SKM-1 (cell line): ENCODE results near the gene MGAT5B.

Experiments
- DNase-seq: peaks from one replicate; lab custom pipeline; 2025; ENCODE audit not compliant: unreplicated experiment; lab: John Stamatoyannopoulos, UW

Gene MGAT5B

DNA sequence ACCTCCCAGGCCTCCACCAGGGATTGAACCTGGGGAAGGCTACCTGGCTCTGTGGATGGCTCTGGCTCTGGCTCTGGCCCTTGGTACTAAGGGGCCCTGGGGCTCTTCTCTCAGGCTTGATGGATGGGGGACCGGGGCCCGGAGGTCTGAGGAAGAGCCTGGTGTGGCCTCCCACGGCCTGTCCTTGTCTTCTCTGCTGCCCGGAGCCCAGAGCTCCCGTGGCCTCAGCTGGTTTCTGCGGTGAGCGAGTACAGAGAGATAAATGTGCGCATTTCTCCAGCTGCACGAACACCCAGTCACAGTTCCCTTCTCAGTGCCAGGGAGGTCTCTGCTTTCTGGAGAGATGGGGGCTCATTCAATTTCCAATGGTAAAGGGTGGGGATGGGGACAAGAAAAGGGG, 9.2 kb downstream of the MGAT5B start:
- DNase-seq: no peak

DNA sequence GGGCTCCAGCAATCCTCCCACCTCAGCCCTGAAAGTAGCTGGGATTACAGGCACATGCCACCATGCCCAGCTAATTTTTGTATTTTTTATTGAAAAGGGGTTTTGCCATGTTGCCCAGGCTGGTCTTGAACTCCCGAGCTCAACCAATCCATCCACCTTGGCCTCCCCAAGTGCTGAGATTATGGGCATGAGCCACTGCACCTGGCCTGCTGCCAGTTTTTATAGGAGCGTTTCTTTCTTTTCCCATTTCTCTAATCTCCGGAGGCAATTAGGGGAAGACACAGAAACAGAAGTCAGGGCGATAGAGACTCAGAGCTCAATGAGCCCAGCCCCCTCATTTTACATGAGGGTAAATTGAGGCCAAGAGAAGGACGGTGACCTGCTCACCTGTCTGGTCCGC, 10.4 kb downstream of the MGAT5B start:
- DNase-seq: no peak

DNA sequence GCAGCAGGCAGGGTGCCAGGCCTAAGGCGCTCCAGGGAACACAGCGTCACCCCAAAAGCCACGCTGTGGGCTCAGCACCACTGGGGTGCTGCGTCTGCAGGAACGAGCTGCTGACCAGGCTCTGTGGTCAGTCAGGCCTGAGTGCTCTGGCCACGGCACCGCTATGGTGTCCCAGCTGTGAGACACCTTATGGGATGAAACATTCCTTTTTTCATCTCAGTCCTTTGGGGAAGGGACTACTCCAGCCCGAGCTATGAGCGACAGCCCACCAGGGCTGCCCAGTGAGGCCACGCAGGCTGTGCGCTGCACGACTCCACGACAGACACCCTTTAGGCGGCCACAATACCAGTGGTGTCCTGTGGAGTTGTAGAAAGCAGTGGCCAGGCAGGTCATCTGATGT, 11.1 kb downstream of the MGAT5B start:
- DNase-seq: no peak

DNA sequence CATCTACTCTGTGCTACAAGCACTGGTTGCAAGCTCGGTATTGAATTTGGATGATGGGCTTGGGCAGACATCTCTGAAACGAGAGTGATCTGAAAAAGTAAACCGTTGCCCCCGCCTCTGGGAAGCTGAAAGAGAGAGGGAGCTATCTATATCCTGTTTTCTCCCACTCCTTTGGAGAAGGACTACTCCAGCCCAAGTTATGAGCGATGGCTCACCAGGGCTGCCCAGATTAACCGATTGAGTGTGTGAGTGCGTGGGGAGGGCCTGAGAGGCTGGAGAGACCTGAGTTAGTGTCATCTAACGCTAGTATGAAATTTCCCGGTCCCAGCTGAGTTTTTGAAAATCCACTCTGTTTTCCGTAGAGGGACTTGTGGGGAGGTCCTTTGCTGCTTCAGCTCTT, 11.5 kb downstream of the MGAT5B start:
- no peak for DNase-seq

DNA sequence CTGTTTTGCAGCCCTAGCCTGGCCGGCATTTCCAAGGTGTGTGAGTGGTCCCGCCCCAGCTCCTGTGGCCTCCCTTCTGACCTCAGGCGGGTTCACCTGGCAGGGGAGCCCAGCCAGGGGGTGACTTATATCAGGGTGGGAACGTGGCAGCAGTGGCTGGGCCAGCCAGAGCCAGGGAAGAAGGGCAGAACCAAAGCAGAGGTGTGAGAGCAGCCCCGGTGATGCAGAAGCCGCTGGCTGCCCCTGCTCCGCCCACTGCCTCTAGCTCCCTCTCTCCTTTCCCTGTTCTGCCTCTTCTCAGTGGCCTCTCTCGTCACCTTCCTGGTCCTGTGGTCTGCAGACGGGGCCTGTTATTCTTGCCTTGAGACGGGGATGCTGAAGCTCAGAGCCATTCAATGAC, 12.1 kb downstream of the MGAT5B start:
- no peak for DNase-seq

DNA sequence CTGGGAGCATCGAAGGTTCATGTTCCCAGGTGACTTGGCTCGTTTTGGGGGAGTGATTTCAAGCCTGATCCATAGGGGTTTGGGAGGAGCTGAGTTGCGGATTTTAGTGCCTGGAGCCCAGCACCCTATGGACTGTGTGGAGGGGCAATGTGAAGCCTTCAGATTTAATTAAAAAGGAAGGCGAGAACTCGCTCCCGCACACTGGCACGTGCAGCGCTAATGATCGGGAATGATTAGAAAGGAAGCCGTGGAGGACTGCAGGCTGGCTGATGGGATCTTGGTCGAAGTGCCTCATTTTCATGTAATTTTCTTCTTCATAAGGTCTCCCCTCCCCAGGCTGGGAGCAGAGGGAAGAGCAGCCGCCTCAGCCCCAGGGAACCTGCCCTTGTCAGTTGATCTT, 12.8 kb downstream of the MGAT5B start:
- no peak for DNase-seq

DNA sequence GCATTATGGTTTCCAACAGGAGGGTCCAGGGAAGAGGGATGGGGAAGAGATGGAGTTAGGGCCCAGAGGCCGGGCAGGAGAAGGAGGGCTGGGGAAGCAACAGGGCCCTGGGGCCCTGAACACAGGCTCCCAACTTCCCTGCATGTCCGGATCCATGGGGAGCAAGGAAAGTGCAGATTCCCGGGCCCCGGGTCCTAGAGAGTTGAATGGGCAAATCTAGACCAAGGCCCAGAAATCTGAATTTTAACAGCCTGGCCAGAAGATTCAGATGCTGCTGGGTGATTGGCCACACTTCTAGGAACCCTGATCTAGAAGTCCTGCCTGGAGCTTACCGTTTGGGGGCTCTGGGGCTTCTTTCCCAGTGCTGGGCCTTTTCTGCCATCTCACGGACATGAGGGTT, 13.2 kb downstream of the MGAT5B start:
- DNase-seq: no peak

DNA sequence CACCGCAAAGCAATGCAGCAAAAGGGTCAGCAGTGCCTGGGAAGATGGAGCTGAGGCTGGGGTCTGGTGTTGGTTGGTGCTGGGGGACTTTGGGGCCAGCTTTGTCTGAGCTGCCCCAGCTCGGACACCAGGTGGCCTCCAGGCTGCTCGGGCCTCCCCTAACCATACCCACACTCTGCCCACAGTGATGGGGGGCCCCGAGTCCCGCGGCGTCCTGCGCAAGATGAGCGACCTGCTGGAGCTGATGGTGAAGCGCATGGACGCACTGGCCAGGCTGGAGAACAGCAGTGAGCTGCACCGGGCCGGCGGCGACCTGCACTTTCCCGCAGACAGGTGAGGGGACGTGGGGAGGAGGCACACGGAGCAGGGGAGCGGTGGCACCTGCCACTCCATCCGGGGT, 13.8 kb downstream of the MGAT5B start:
- no peak for DNase-seq

DNA sequence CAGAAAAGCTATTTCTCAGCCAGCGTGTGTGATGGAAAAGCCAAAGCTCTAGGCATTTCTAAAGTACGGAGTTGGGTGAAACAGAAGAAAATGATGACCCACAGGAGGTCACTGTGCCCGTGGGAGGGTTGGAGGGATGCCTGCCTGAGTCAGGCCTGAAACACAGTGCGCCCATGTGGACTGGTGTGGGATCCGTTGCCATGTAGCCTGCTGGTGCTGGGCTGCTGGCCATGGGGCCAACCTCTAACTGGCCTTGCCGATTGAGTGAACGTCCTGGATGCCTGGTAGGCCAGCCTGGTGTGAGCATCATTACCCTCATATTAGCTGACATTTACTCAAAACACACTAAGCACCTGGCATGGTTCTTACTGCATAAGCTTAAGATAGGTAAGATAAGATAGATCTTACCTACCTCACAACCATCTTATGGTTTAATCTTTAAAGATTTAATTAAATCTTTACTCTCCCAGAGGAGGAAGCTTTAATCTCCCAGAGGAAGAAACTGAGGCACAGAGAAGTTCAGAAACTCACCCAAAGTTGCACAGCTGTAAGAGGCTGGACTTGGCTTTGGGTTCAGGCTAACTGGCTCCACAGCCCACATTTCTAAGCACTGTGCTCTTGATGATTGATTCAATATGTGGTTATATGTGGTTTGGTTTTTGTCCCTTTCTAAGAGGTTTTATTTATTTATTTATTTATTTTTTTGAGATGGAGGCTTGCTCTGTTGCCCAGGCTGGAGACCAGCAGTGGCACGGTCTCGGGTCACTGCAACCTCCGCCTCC, 15.7 kb downstream of the MGAT5B start:
- DNase-seq: no peak

DNA sequence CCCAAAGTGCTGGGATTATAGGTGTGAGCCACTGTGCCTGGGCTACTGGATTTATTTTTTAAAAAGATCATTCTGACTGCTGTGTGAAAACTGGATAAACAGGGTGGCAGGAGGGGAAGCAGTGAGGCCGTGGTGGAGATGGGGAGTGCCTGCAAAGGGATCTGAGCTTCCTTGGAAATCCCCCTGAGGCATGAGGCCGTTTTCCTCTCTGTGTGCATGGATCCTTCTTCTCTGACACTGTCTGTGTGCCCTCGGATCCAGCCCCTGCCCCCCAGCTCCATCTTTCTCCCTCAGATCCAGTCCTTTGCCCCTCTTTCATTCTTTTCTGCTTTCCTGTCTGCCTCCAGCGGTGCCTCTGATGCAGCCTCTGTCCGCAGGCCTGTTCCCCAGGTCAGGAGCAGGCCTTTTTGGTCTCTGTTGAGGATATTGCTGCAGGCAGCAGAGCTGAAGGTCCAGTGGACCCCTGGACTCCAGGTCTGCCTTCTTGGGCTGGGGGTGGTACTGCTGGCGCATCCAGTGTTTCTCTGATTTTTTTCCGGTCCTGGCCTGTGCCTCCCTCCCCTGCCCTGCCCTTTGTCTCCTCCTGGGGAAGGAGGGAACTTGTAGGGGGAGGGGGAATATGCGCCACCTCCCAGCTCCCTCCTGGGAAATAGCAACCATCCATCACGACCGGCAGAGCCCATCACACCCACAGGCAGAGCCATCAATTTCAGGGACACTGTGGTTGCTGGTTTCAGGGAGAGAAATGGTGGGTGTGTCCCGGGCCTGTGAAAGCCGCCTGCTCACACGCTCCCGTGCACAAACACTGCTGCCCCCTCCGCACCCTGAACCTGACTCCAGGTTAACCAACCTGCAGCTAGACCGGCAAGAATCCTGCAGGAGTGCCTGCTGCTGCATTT, 17.0 kb downstream of the MGAT5B start:
- DNase-seq: no peak

DNA sequence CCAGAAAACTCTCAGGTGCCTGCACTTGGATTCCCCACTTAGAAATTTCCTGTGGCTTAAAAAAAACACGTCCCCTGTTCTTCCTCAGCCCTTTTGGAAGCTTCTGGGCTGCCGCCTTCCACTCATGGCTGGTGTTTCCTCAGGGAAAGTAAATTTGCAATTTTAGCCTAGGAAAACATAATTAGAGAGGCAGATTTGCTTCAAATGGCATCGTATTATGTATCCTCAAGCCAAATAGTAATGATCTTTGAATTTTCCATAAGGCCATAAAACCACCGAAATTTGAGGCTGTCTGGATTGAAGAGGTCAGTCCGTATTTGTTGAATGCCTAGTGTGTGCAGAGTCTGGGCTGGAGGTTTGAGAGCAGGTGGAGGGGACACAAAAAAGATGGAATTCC, 17.7 kb downstream of the MGAT5B start:
- DNase-seq: no peak

DNA sequence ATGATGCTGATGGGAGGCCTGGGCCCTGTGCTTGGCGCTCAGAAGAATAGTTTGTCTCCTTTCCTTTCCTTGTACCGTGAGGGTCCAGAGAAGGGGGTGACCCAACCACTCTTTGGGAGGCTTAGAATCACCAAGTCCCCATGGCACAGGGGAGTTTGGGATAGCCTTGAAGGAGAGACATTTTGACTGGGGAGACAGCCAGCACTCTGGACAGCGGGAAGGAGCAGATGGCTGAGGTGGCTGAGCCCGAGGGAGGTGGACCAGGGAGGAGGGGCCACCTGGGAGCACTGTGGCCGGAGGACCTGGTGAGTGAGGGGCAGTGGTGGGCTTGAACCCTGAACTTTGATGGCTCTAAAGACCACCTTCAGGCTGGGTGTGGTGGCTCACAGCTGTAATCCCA, 18.2 kb downstream of the MGAT5B start:
- DNase-seq: no peak

DNA sequence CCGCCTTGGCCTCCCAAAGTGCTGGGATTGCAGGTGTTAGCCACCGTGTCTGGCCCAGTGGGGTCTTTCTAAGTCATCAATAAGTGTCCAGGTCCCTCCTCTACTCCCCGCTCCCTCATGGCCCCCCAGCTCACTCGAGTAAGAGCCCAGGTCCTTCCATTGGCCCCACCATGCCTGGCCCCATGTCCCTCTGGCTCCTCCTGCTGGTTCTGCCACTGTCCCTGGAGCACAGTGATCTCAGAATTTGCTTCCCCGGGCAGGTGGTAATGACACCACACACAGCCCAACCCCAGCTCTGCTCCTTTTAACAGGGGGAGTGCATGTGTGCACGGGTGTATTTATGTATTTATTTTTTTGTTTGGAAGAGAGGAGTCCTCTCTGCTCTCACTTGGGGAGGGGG, 19.6 kb downstream of the MGAT5B start:
- no peak for DNase-seq

DNA sequence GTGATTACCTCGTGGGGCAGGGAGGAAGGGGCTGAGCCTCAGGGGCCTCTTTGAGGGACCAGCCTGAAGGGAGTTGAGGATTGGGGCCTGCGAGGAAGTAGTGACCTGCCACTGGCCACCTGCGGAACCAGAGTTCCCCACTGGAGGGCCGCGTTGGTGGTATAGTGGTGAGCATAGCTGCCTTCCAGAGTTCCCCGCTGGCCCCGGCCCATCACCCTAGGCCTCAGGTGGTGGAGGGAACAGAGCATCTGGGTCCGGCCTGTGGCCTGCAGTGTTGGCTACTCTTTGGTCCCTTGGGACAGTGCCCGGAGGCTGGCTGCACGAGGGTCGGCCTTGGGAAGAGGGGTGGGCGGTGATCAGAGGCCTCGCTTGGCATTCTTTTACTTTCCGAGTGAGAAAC, 20.5 kb downstream of the MGAT5B start:
- no peak for DNase-seq

DNA sequence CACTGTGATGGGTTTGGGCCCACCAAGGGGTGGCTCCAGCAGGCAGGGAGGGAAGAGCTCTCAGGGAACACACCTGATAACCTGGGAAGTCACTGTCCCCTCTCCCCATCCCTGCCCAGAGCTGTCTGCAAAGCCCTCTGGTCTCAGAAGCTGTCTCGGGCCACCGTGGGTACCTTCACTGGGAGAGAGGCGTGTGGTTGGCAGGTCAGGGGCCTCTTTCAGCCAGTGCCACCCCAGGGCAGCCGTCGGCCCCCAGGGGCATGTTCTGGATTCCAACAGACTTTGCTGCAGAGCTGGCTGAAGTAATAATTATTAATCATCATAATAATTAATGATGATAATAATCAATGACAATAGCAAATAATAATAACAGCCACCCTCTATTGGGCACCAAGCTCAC, 21.1 kb downstream of the MGAT5B start:
- DNase-seq: no peak

DNA sequence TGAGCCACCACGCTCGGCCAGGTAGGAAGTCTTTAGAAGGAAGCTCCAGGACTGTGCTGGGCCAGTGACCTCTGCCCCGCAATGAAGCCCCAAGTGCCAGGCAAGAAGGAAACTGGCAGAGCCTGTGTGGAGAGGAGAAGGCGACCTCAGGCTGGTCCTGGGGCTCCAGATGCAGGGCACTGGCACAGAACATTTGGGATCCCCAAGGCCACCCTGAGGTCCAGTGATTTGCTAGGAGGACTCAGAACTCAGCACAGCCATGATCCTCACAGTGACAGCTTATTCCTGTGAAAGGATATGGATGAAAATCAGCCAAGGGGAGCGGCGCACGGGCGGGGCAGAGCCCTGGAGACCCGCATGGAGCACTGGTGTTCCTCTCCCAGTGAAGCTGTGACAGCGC, 24.1 kb downstream of the MGAT5B start:
- DNase-seq: no peak

DNA sequence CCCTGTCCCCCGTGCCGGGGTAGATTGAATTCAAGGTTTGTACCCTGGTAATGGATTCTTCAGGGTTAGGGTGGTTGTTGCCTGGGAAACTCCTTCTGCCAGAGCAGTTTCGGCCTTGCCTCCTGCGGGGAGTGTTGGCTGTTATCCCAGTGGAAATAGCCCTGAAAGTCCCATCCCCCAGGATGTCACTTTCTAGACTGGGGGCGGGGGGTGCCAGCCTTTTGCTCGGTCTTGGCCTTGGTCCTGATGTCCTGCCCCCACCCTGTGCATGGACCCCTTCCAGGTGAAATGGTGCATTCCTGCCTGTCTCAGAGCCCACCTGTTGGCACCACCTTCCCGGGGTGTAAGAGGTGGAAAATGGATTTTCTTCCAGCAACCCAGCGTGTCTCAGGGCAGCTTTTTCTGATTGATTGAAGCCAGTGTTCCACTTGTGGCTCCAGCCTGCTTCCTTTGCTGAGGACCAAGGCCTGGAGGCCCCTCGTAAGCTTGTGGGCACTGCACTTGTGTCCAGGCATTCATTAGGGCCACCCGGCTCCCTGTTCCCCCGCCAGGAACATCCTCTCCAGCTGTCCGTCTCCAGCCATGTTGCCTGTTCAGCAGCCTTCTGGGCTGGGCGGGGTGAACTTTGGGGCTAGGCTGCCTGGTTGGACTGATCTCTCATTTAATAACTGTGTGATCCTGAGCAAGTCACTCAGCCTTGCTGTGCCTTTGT, 25.6 kb downstream of the MGAT5B start:
- DNase-seq: no peak

DNA sequence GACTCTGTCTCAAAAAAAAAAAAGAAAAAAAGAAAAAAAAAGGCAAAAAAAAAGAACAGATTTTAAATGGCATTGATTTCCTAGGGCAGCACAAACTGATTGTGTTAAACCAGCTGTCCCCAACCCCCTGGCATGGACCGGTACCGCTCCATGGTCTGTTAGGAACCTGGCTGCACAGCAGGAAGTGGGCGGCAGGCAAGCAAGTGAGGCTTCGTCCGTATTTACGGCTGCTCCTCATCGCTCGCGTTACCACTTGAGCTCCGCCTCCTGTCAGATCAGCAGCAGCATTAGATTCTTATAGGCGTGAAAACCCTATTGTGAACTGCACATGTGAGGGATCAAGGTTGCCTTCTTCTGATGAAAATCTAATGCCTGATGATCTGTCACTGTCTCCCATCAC, 26.6 kb downstream of the MGAT5B start:
- DNase-seq: no peak

DNA sequence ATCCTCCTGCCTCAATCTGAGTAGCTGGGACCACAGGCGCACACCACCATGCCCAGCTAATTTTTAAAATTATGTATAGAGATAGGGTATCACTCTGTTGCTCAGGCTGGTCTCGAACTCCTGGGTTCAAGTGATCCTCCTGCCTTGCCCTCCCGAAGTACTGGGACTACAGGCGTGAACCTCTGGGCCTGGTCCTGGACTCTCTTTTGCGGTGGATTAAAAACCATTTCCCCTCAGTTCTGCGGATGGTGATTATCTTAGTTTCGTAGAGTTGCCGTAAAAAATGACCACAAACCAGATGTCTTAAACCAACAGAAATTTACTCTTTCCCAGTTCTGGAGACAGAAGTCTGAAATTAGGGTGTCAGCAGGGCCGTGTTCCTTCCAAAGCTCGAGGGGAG, 28.8 kb downstream of the MGAT5B start:
- no peak for DNase-seq

DNA sequence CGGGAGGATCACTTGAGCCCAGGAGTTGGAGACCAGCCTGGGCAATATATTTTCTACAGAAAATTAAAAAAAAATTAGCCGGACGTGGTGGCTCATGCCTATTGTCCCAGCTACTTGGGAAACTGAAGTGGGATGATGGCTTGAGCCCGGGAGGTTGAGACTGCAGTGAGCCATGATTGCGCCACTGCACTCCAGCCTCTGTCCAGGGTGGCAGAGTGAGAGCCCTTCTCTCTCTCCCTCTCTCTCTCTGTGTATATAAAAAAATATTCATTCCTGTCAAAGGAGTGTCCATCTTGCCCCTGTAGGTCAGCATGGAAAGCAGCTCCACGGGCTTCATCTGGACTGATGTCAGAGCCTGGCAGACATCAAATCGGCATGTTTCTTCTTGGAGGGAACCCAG, 31.2 kb downstream of the MGAT5B start:
- DNase-seq: no peak

DNA sequence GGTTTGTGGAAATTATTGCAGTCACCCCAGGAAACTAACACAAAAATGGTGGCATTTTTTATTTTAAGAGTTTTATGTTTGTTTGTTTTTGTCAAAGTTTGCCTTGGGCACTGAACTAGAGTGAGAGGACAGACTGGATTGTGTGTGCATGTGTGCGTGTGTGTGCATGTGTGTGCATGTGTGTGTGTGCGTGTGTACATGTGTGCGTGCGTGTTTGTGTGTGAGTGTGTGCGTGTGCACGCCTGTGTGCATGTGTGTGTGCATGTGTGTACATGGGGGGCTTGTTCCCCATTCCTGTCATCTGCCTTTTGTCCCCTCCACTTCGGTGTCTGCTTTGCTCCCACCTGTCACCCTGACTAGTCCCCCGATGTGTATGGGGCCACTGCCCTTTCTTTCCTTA, 32.5 kb downstream of the MGAT5B start:
- no peak for DNase-seq
